ENCODE results near the gene GADD45G.

The GADD45G gene

GRCh38 chr9:89655056-89655989 is 50.5 kb downstream of the GADD45G start:
- DNase-seq, result no peak

Data from fibroblast of upper back skin (primary cell).